GM18498 (cell line): Measurements from ENCODE around the gene PKP3.
"Not testable (repeated sequence)": the region's sequence is repeated elsewhere in the genome, so short reads cannot be mapped to it uniquely, and the experiment has no call there.

Experiments
- ATAC-seq: cut with Tn5 transposase; IDR thresholded peaks from one replicate; pipeline ENCODE4 v1.9.1; 2021; ENCODE audit warnings: mild to moderate bottlenecking, moderate library complexity; ENCODE audit not compliant: unreplicated experiment

Gene PKP3

DNA sequence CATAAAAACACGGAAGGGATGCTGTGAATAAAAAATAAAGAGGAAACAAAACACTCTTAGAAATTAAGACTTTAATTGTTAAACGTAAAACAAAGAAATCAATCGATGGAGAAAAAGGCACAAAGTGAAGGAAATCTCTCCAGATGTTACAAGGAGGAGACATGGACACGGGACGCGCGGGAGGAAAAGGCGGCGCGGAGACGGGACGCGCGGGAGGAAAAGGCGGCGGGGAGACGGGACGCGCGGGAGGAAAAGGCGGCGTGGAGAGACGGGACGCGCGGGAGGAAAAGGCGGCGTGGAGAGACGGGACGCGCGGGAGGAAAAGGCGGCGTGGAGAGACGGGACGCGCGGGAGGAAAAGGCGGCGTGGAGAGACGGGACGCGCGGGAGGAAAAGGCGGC, 30.8 kb downstream of the PKP3 start:
- ATAC-seq, result not testable (repeated sequence)

DNA sequence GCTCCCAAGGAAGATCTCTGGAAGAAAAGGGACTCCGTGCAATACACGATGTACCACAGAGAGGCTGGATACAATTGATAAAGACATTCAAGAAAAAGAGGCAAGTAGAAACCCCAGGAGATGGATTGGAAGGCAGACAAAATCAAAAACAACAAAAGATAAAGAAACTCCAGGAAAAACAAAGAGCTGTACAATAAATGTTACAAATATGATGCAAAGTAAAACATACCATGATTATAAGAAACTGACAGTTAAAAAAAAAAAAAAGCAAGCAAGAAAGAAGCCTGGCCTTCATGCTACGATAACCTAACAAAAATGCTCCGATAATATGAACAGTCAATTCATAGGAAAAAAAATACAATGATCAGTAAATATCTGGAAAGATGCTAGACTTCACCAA, 31.3 kb downstream of the PKP3 start:
- no peak for ATAC-seq

DNA sequence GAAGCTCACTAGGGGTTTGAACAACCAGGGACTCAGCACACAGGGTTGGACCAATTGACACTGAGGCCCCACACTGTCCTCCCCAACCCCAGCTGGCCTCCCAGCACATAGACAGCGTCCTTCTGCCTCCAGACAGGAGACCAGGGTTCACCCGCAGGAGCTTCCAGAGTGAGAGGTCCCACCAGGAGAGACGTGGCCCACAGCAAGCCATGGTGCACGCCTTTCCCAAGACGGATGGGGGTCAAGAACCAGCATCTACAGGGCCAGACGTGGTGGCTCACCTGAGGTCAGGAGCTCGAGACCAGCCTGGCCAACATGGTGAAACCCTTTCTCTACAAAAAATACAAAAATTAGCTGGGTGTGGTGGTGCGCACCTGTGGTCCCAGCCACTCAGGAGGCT, 32.8 kb downstream of the PKP3 start:
- ATAC-seq, result no peak

DNA sequence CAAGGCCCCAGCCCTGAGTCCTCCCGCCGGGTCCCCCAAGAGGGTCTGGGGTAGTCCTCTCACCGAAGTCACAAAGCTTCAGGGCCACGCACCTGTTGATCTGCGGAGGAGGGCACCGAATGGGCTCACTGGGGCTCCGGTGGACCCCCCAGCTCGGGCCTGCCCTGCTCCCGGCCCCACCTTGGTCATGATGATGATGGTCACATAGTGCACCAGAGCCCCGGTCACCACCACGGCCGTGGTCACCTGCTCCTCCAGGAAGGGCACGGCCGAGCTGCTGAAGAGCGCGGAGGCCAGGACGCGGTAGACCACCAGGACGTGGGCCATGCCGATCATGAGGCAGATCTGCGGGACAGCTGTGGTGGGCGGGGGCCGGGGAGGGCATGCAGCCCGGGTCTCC, 34.3 kb downstream of the PKP3 start:
- no peak for ATAC-seq

DNA sequence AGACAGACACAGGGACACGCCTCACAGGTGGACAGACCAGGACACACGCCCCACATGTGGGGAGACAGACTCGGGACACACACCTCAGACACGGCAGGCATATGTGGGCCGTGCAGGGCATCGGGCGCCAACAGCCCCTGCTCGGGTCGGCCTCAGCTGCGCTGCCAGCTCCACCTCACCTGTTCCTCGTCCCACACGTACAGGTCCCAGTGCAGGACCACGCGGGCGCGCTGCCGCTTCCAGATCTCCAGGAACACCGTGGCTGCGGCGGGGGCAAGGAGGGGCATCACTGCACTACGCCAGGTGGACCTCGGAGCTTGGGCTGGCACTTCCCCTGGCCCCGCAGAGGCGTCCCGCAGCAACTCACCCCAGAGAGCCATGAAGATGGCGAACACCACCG, 35.4 kb downstream of the PKP3 start:
- ATAC-seq, result no peak

DNA sequence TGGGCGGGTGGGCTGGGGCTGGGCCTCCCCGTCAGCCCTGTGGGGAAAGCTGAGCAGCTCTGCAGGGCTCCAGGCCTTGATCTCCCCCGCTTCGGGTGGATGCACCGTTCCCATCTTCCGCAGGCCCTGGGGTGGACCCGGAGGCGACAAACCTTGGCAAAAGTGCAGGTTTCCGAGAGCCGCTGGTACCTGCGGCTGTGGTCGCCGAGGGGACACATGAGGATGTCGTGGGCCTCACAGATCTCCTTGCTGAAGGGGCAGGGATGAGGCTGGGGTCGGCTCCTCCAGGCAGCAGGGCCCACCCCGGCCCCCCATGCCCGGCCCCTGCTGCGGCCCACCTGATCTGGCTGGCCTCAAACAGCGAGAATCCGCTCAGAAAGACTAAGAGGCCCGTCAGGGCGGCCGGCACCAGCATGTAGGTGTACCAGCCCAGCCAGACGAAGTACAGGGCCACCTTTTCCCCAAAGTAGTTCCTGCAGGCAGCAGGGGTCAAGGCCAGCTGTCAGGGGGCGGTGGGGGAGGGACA, 36.0 kb downstream of the PKP3 start:
- no peak for ATAC-seq

DNA sequence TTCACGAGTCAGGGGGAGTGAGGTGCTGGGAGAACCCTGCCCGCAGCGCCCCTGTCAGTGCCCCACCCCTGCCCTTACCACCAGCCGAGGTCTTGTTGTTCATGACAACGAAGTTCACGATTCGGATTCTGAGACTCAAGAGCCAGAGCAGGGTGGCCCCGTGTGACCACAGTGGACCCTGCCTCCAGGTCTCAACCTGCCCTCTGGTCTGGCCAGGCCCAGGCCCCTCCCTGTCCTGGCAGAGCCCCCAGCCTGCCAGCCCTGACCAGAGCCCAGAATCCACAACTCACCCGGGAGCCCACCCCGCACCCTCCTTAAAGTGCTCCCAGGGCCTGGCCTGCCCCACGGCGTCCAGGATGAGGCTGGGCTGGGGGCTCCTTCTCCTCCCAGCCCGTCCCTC, 37.9 kb downstream of the PKP3 start:
- no peak for ATAC-seq

DNA sequence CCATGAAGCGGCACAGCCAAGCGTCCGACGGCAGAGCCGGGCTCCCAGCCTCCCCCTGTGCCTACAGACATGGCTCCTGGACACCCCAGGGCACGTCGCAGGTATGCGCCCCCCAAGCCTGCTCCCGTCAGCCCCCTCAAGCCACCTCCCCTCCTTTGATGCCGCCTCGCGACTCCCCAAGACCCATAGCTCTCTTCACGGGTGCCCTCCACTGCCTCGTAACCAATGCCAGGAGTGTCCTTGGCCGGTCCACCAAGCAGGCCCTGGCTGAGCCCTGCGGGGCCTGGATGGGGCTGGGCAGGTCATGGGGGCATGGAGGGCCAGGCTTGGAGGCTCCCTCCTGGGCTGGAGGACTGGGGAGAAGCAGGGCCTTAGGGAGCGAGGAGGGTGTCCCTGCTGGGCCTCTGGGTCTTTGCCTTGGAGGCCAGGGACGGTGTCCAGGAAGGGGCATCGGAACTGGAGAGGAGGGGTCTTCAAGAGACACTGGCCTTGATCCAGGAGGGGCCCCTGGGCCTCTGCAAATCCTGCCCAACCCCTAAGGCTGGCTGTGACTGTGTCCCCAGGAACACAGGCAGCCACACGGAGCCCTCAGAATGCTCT, 38.6 kb downstream of the PKP3 start:
- no peak for ATAC-seq

DNA sequence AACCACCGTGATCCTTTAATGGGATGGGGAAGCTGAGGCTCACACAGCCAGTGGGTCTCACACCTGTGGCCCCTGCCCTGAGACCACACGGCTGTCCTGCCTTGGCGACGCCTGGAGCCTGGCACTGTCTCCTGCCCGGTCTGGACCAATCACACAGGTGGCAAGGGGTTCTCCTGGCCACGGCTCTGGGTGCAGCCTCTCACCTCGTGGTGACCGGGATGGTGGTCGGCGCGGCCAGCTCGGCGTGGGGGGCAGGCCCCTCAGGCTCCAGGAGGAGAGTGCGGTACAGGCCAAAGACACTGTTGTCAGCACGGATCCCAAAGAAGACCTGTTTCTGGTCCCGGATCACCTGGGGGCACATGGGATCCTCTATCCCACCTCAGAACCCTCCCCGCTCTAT, 39.1 kb downstream of the PKP3 start:
- no peak for ATAC-seq

DNA sequence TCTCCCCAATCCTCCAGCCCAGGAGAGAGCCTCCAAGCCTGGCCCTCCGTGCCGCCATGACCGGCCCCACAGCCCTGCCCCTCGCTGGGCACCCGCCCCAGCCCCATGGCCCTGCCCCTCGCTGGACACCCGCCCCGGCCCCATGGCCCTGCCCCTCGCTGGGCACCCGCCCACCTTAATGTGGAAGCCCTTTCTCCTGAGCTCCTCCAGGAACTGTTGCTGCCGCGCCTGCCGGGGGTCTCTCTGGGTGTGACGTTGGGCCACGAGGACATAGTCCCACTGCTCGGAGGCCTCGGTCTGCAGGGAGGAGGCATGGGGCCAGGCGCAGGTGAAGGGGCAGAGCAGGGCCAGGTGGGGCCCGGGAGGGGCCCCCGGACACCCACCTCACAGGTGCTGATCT, 39.6 kb downstream of the PKP3 start:
- ATAC-seq, result no peak

DNA sequence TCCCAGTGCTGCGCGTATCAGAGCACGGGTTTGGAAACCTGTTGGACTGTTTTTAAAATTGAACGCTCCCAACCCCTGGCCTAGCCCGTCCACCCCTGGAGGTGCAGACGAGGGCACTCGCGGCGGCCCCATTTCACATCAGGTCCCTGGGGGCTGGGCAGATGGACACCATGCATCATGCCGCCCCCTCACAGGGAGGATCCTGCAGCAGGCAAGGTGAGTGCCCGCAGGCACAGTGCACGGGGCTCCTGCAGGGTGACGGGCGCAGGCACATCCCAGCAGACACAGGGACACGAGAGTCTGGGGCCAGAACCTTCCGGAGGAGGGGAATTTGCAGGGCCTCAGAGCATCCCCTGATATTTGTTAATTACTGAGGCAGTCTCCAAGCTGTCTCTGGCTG, 40.5 kb downstream of the PKP3 start:
- no peak for ATAC-seq

DNA sequence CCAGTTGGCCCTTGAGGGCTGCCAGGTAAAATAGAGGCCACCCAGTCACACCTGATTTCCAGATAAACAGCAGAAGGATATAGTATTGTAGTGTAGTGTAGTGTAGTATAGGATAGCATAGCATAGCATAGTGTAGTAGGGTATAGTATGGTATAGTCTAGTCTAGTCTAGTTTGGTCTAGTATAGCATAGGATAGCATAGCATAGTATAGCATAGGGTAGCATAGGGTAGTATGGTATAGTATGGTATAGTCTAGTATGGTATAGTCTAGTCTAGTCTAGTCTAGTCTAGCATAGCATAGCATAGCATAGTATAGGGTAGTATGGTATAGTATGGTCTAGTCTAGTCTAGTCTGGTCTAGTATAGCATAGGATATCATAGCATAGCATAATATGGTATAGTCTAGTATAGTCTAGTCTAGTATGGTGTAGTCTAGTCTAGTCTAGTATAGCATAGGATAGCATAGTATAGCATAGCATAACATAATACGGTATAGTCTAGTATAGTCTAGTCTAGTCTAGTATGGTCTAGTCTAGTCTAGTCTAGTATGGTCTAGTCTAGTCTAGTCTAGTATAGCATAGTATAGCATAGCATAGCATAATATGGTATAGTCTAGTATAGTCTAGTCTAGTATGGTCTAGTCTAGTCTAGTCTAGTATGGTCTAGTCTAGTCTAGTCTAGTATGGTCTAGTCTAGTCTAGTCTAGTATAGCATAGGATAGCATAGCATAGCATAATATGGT, 41.2 kb downstream of the PKP3 start:
- not testable (repeated sequence) for ATAC-seq

DNA sequence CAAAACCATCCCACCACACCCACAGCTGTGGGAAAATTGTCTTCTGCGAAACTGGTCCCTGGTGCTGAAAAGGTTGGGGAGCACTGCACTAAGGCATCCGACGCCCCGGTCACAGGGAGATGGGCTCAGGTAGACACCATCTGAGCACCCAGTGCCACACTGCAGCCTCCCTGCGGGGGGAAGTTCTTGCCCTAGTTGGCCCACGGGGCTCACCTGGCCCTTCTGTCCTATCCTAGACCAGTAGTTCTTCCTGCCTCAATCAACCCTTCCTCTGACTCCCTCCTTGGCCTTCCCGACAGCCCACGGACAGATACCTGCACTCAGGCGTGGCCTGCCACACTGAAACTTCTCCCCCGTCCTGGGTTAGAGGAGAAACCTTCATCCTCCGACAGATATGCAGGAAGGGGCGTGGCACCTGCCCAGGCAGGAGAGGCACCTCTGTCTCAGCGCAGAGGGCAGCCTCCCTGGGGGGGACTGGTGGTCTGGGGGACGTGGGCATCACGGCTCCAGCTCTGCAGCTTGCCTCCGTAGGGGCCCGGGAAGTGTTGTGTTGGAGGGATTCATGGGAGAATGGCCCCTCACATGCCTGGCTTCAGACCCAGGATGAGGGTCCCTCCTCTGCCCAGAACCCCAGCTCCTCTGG, 43.3 kb downstream of the PKP3 start:
- ATAC-seq, result no peak

DNA sequence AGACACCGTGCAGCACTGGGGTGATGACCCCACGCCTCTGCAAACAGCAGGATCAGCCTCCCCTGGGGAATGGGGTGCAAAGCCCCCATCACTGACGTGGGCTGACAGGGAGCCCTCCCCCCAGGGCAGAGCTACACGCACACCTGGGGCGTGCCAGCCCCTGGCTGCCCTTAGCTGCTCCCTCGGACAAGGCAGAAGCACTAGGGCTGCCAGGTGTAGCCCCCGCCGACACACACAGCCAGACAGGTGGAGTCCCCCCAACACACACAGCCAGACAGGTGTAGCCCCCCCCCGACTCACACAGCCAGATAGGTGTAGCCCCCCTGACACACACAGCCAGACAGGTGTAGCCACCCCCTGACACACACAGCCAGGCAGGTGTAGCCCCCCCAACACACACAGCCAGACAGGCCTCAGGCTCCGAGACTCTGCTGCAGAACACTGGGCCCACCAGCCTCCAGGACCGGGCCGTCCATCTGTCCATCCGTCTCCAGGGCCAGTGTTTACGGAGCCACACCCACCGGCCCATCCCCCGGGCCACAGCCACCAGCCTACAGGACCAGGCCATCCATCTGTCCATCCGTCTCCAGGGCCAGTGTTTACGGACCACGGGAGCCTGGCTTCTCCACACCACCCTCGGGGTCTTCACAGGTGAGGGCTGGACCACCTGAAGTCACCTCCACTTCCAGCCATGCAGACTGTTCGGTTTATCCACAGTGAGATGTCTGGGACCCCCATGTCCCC, 44.3 kb downstream of the PKP3 start:
- ATAC-seq, result no peak

DNA sequence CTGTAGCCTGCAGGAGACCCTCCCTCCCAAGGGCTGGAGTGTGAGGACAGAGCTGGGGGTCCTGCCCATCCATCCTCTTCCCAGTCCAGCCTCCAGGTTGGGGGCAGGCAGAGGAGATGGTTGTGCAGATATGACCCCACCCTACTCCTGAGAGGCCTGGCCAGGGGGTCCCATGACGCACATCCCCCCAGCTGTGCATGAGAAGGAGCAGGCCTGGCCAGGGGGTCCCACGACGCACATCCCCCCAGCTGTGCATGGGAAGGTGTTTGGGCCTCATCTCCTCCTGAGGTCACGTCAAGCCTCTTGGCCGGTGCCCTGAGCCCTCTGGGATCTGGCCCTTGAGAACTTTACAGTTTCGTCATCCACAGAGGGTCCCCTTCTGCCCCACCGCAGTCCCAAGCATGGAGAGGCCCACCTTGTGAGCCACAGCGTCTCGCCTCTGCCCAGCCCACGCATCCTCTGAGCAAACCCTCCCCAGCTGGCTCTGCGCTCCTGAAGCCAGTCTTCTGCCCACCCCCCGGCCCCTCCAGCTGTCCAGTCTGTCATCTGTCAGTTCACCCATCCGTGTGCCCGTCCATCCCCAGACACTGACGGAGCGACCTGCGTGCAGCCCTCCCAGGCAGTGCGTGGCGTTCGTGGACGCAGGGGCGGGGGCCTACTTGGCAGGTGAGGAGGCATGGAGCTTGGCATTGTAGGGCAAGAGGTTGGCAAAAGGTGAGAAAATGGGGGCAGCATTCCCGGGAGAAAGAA, 45.5 kb downstream of the PKP3 start:
- no peak for ATAC-seq

DNA sequence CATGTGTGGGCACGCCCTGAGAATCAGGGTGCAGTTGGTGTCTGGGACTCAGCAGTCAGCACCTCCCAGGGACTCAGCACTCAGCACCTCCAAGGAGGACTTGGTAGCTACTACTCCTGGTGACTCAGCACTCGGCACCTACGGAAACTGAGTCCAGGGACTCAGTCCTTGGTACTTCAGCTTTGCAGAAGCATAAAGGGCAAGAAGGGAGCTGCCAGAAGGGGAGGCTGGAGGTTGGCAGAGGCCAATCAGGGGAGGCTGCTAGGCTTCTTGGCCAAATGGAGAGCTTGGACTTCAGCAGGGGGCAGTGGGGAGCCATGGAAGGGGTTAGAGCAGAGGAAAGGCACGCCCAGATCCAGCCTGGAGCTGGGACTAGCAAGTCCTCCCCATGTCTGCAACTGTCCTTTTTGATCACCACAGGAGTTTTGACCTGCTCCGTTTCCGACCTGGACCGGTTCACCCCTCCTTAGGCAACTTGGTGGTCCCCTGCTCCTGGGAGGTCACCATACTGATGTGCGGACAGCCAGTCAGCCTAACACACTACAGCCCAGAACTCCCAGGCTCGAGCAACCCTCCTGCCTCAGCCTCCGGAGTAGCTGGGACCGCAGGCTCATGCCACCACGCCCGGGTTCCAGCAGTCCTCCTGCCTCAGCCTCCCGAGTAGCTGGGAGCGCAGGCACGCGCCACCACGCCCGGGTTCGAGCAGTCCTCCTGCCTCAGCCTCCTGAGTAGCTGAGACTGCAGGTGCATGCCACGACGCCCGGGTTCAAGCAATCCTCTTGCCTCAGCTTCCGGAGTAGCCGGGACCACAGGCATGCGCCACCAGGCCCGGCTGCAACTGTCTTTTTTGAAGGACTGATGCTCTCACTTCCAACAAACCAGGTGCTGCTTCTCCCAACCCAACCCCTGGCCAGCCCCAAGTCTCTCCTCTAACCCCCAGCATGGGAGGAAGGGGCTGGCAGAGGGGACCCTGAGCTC, 46.3 kb downstream of the PKP3 start:
- ATAC-seq, result no peak

DNA sequence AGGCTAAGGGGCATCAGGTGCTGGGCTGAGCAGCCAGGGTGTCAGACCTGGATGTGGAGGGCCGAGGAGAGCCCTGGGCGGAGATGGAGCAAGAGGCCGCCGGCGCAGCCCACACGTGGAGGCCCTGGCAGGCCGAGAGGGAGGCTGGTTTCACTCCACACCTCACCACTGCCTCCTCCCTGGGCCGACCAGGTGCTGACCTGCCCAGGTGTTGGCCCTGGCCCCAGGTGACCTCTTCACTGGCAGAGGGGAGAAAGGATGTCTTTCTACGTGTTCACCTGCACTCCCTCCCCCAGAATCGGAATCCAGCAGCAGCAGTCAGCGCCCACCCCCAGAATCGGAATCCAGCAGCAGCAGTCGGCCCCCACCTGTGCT, 47.0 kb downstream of the PKP3 start:
- ATAC-seq, result no peak

DNA sequence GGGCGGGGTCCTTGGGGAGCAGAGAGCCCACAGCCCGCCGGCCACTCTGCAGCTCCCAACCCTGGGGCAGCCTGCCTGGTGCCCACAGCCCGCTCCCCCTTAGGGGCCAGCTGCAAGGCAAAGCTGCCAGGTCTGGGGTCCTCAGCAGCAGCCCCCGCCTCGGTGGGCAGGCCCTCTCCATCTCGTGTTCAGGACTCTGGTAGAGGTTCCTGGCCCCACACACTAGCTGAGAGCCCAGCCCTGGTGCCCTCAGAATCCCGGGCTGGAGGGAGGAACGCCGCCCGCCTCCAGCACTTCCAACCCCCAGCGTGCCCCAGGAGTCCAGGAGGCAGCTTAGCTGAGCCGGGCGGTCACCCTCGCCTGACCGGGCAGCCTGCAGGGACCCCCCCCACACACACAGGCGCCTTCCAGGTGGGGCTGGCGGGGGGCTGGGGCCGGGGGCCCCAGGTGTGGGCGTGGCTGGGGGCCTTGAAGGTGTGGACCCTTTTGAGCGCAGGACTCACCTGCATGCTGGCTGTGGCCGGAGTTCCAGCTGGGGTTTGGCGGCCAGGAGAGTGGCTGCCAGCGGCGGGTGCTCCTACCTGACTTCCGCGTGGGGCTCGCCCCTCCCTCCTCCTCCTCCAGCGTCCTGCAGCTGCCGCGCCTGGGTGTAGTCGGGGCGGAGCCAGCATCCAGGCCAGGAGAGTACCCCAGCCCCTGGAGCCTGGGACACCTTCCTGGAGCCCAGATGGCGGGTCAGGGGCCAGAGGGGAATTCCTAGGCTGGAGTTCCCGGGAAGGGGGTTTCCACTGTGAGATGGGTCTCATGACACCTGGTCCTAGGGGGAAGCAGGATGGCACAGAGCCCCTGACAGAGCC, 47.6 kb downstream of the PKP3 start, which contains the start of gene ANO9:
Gene ANO9 (minus strand): TSS at position 594 of the 857 bp plus-strand sequence. CDS start 85 bp downstream, at position 509.
- ATAC-seq, result peak; percentile 65
